OCI-LY7 (cell line): ENCODE results near the gene TRRAP. TPM values are rescaled to one million over a fixed set of nuclear protein-coding genes. Genes with fewer than 3 reads are reported as not detected.
"Not testable (repeated sequence)": the region's sequence is repeated elsewhere in the genome, so short reads cannot be mapped to it uniquely, and the experiment has no call there.

Experiments used
- BruUV-seq: library from RNA; stranded (reverse); fragments of 400-500 nt; replicated peaks from 2 replicates; lab custom pipeline; 2021; lab: Mats Ljungman, UMichigan
- CTCF ChIA-PET: fragments of 300-600 bp; sonication (Branson Sonifier 250); formaldehyde crosslinking; loops from one replicate; lab custom pipeline; 2022; ENCODE audit warnings: antibody characterized with exemption; ENCODE audit not compliant: unreplicated experiment; lab: Charles Lee
- POLR2A ChIA-PET: fragments of 300-600 bp; sonication (Branson Sonifier 250); formaldehyde crosslinking; loops from one replicate; lab custom pipeline; 2022; ENCODE audit warnings: antibody characterized with exemption; lab: Charles Lee
- DNase-seq: peaks from one replicate; pipeline ENCODE4 v3.0.0-alpha.2; 2015; ENCODE audit warnings: low spot score
- H2AFZ ChIP-seq: fragments of 200-600 bp; sonication (generic), shearing (Covaris generic); 2 replicates; pipeline ENCODE4 v1.6.1; 2014; ENCODE audit warnings: mild to moderate bottlenecking, antibody characterized with exemption, low read length, moderate library complexity
- H3K27ac ChIP-seq: fragments of 200-600 bp; sonication (generic); 2 replicates; pipeline ENCODE4 v1.5.1; 2014; ENCODE audit warnings: mixed run types, low read depth, mild to moderate bottlenecking, moderate library complexity, low read length, inconsistent platforms; ENCODE audit not compliant: poor library complexity, severe bottlenecking
- H3K36me3 ChIP-seq: fragments of 200-600 bp; sonication (generic); 2 replicates; pipeline ENCODE4 v1.6.1; 2014; ENCODE audit warnings: mild to moderate bottlenecking, antibody characterized with exemption, low read length, moderate library complexity, mixed read lengths; ENCODE audit not compliant: insufficient read depth
- H3K4me1 ChIP-seq: fragments of 200-600 bp; sonication (generic); 2 replicates; pipeline ENCODE4 v1.5.1; 2014; ENCODE audit warnings: mild to moderate bottlenecking, low read length; ENCODE audit not compliant: insufficient read depth, poor library complexity, severe bottlenecking
- H3K4me2 ChIP-seq: fragments of 200-600 bp; sonication (generic); 2 replicates; pipeline ENCODE4 v1.6.1; 2014; ENCODE audit warnings: mild to moderate bottlenecking, low read length
- H3K4me3 ChIP-seq: fragments of 200-600 bp; sonication (generic); 2 replicates; pipeline ENCODE4 v1.5.1; 2014; ENCODE audit warnings: mild to moderate bottlenecking, low read depth, low read length; ENCODE audit not compliant: poor library complexity, severe bottlenecking
- H3K79me2 ChIP-seq: fragments of 200-600 bp; sonication (generic); 2 replicates; pipeline ENCODE4 v1.6.1; 2016; ENCODE audit warnings: low read depth, mild to moderate bottlenecking, low read length, moderate library complexity, mixed read lengths; ENCODE audit not compliant: insufficient read depth
- H3K9me2 ChIP-seq: fragments of 200-600 bp; sonication (generic); 2 replicates; pipeline ENCODE4 v1.6.1; 2016; ENCODE audit warnings: mild to moderate bottlenecking, low read length, mixed read lengths; ENCODE audit not compliant: insufficient read depth
- H3K9me3 ChIP-seq: fragments of 200-600 bp; sonication (generic); 2 replicates; pipeline ENCODE4 v1.6.1; 2014; ENCODE audit warnings: mild to moderate bottlenecking, mixed run types, low read length, mixed read lengths
- H4K20me1 ChIP-seq: fragments of 200-600 bp; sonication (generic); 2 replicates; pipeline ENCODE4 v1.6.1; 2014; ENCODE audit warnings: mild to moderate bottlenecking, antibody characterized with exemption, low read length, moderate library complexity, mixed read lengths; ENCODE audit not compliant: insufficient read depth
- EZH2phosphoT487 ChIP-seq: fragments of 200-600 bp; sonication (generic); IDR thresholded peaks from 2 replicates; pipeline ENCODE4 v1.6.1; 2018; ENCODE audit warnings: low read depth, borderline replicate concordance, mild to moderate bottlenecking, mixed run types, antibody characterized with exemption, low read length, moderate library complexity, mixed read lengths
- intact Hi-C: fragments of 100-400 bp; cut with micrococcal nuclease; formaldehyde crosslinking; loops from one replicate; pipeline ENCODE4 v1.10.0; 2022; ENCODE audit not compliant: unreplicated experiment
- total RNA-seq, 2 experiments: library from RNA; depleted of rRNA in 1 of 2; stranded (reverse); fragments of >200 nt in 1 of 2; shearing (Covaris generic) in 1 of 2; gene quantifications; 2 replicates each; pipeline ENCODE4 v1.2.3, GENCODE V29; 2014 to 2022
- TF ChIP-seq, protein P1 (sequence below): fragments of 200-600 bp; sonication (generic); conservative IDR thresholded peaks from 2 replicates; pipeline ENCODE4 v1.5.1; 2014; ENCODE audit warnings: mild to moderate bottlenecking, antibody characterized with exemption, low read length, moderate library complexity, mixed read lengths

The TRRAP gene
- total RNA-seq, 2 experiments from 2014 or later: 50.4 to 86.1 TPM

DNA sequence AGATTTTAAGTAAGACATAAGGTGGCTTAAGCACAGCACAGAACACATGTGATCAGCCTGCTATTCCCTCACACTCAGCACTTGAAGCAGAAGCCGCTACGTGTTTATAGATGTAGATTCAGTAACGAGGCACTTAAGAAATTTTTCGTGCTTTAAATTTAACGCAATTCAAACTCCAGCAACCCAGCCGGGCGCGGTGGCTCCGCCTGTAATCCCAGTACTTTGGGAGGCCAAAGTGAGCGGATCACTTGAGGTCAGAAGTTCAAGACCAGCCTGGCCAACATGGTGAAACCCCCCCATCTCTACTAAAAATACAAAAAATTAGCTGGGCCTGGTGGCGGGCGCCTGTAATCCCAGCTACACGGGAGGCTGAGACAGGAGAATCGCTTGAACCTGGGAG lies 167.9 kb downstream of the TRRAP start:
- H3K4me1 ChIP-seq, H3K79me2 ChIP-seq, CTCF ChIA-PET, H3K4me2 ChIP-seq, H3K9me2 ChIP-seq, DNase-seq, H3K4me3 ChIP-seq, H2AFZ ChIP-seq, H3K27ac ChIP-seq, H4K20me1 ChIP-seq, intact Hi-C loops, BruUV-seq, H3K9me3 ChIP-seq: not testable (repeated sequence)
- peaks cover 91% of the 10 kb centered on the region for H3K36me3 ChIP-seq
- POLR2A ChIA-PET: interaction anchor here (0.7 kb wide), 4 partner anchors 15 to 250 kb away, joined by 3 to 5 read pairs (median 5); no protein-coding TSS in a partner anchor

DNA sequence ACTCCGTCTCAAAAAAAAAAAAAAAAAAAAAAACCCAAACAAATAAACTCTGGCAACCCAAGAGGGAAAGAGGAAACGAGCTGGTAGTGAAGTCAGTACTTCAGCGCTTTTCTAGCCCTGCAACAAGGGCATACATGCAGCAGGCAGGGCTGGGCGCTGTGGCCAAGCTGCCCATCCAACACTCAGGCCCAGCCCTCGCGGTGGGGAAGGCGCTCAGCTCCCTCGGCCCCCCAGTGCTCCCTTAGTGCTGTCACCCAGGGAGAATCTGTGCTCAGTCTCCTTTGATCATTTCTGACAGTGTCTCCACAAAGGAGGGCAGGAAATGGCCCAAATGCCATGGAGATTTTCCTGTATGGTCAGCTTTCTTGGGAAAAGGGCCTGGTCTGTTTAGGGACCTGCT lies 168.4 kb downstream of the TRRAP start:
- ChIA-PET CTCF (no interaction called here), POLR2A (interaction anchor here (0.7 kb wide), 4 partner anchors 15 to 250 kb away, joined by 3 to 5 read pairs (median 5); no protein-coding TSS in a partner anchor)
- no peaks in the 10 kb centered on the region for H3K9me2 ChIP-seq
- H3K4me3 ChIP-seq: no peak overlapping the region
- no peak overlapping the region for H2AFZ ChIP-seq
- H3K4me1 ChIP-seq: no peaks in the 10 kb centered on the region
- TF ChIP-seq, protein P1, sequence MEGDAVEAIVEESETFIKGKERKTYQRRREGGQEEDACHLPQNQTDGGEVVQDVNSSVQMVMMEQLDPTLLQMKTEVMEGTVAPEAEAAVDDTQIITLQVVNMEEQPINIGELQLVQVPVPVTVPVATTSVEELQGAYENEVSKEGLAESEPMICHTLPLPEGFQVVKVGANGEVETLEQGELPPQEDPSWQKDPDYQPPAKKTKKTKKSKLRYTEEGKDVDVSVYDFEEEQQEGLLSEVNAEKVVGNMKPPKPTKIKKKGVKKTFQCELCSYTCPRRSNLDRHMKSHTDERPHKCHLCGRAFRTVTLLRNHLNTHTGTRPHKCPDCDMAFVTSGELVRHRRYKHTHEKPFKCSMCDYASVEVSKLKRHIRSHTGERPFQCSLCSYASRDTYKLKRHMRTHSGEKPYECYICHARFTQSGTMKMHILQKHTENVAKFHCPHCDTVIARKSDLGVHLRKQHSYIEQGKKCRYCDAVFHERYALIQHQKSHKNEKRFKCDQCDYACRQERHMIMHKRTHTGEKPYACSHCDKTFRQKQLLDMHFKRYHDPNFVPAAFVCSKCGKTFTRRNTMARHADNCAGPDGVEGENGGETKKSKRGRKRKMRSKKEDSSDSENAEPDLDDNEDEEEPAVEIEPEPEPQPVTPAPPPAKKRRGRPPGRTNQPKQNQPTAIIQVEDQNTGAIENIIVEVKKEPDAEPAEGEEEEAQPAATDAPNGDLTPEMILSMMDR: no peak
- no peak for TF ChIP-seq EZH2phosphoT487
- peaks cover 91% of the 10 kb centered on the region for H3K36me3 ChIP-seq
- no peaks in the 10 kb centered on the region for H4K20me1 ChIP-seq
- H3K27ac ChIP-seq: no peak overlapping the region
- BruUV-seq: no TSS peak
- H3K9me3 ChIP-seq: no peaks in the 10 kb centered on the region
- no peaks in the 10 kb centered on the region for H3K79me2 ChIP-seq
- intact Hi-C loops: no loop called here
- H3K4me2 ChIP-seq: no peak overlapping the region
- no peak for DNase-seq

DNA sequence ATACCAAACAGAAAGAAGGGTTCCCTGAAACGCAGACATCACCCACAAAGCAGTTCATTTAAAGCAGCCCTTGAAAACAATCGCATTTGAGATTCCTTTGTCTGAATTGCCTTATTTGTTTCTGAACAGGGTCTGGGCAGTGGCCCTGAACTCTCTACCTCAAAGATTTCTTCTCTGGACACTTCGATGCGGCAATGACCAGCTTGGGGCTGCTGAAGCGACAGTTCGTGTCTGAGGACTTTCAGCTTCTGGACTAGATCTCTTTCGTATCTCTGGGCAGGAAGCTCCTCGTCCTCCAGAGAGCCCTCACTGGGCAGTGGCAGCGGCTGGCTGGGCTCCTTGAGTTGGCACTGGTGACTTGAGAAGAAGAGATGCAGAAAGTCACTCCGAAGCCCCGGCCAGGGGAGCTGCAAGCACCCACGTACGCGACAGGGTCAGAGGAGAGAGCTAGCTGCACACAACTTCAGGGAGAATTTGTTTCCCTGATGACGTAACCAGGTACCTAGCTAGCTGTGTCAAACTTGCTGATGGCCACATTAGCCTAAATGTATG lies 169.3 kb downstream of the TRRAP start:
- Histone ChIP-seq H4K20me1 (no peaks in the 10 kb centered on the region), H3K4me1 (no peaks in the 10 kb centered on the region), H3K9me3 (no peaks in the 10 kb centered on the region), H3K4me2 (no peak overlapping the region), H3K9me2 (no peaks in the 10 kb centered on the region), H3K36me3 (peaks cover 93% of the 10 kb centered on the region), H2AFZ (no peak overlapping the region), H3K27ac (no peak overlapping the region), H3K4me3 (no peak overlapping the region), H3K79me2 (no peaks in the 10 kb centered on the region)
- intact Hi-C loops: no loop called here
- TF ChIP-seq, protein P1: no peak
- no peak for TF ChIP-seq EZH2phosphoT487
- BruUV-seq: no TSS peak
- ChIA-PET CTCF (no interaction called here), POLR2A (no interaction called here)
- no peak for DNase-seq
